Sigmoid colon (tissue), 7 donors: Measurements from ENCODE around the gene ITGB8. TPM values are rescaled to one million over a fixed set of nuclear protein-coding genes. Genes with fewer than 3 reads are reported as not detected.

ENCODE experiments used
- DNase-seq: peaks from one replicate; pipeline ENCODE4 v3.0.0-alpha.2; 2019
- H3K27ac ChIP-seq, 4 donors: fragments of 200-600 bp; sonication (generic); one replicate each; pipeline ENCODE4 v1.5.1; 2016 to 2019; ENCODE audit warnings: mild to moderate bottlenecking in 1 of 4
- H3K27me3 ChIP-seq, 3 donors: fragments of 200-600 bp; sonication (generic); one replicate each; pipeline ENCODE4 v1.5.1; 2019; ENCODE audit warnings: mild to moderate bottlenecking in 1 of 3
- H3K36me3 ChIP-seq, 4 donors: fragments of 200-600 bp; sonication (generic); one replicate each; pipeline ENCODE4 v1.5.1; 2016 to 2019
- H3K4me1 ChIP-seq, 4 donors: fragments of 200-600 bp; sonication (generic); one replicate each; pipeline ENCODE4 v1.5.1; 2017 to 2019
- H3K4me3 ChIP-seq, 4 donors: fragments of 200-600 bp; sonication (generic); one replicate each; pipeline ENCODE4 v1.5.1; 2017 to 2019; ENCODE audit warnings: mild to moderate bottlenecking in 2 of 4, moderate library complexity in 1 of 4
- H3K9me3 ChIP-seq, 4 donors: fragments of 200-600 bp in 3 of 4; sonication (generic) in 3 of 4; one replicate each; pipeline versions ENCODE4 v1.5.1 to v1.6.1; 2013 to 2019
- CTCF ChIP-seq, 4 experiments: fragments of 450-650 bp in 3 of 4; fragments of 200-600 bp in 1 of 4; IDR thresholded peaks; one replicate each; pipeline ENCODE4 v1.5.1; 2016 to 2019; ENCODE audit warnings: antibody characterized with exemption in 4 of 4, mild to moderate bottlenecking in 3 of 4, moderate library complexity in 2 of 4
- EP300 ChIP-seq, 4 donors: sonication (generic); formaldehyde crosslinking; IDR thresholded peaks; one replicate each; pipeline ENCODE4 v1.6.1; 2017; ENCODE audit warnings: antibody characterized with exemption in 4 of 4
- POLR2A ChIP-seq, 2 donors: fragments of 450-650 bp; IDR thresholded peaks; one replicate each; pipeline ENCODE4 v1.6.1; 2016; ENCODE audit warnings: antibody characterized with exemption in 2 of 2, mild to moderate bottlenecking in 2 of 2, moderate library complexity in 2 of 2
- POLR2AphosphoS5 ChIP-seq, 4 donors: sonication (generic); formaldehyde crosslinking; IDR thresholded peaks; one replicate each; pipeline ENCODE4 v1.6.1; 2017; ENCODE audit warnings: antibody characterized with exemption in 4 of 4
- WGBS, 2 donors: extraction: QIAGEN DNeasy Blood & Tissue Kit; methylation state at CpG; one replicate each; pipeline ENCODE4 v1.1.7; 2013; 5-methylcytosine and 5-hydroxymethylcytosine counted together
- intact Hi-C: fragments of 100-400 bp; cut with DNase I; formaldehyde crosslinking; loops from one replicate; pipeline ENCODE4 v1.15.1; 2023
- polyA plus RNA-seq, 3 donors: library from polyadenylated mRNA; stranded (reverse); fragments of 200-250 nt; gene quantifications; one replicate each; pipeline ENCODE4 v1.2.3, GENCODE V29; 2013
- total RNA-seq, 4 donors: library from RNA; depleted of rRNA; stranded (reverse); fragments of >200 nt; gene quantifications; one replicate each; pipeline ENCODE4 v1.1.0, GENCODE V29; 2016
- donor health status: healthy with polysubstance abuse.
- donor health status: Bipolar disorder and iron deficiency.
- donor health status: healthy.

ITGB8 gene
- total and polyA plus RNA-seq, 7 donors: 0.23 to 22.4 (median 9.0) TPM

DNA sequence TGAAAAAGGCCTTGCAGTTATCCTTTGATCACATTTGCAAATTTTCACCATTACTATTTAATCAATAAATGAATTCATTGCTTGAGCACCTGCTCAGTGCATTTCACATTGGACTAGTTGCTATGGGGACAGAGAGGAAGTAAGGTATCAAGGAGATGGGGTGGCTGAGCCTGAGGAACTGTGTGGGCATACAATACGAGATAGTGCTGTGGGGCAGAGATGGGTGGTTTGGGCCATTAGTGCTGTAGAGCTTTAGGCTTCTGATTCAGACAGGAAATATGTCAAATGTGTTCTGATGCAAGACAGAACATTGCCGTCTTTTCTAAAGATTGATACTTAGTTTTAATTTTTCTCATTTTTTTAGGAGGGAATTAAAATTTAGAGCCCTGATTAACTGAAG, 13.2 kb downstream of the ITGB8 start:
- H3K9me3 ChIP-seq: no peaks in the 10 kb centered on the region
- no peak overlapping the region for H3K4me3 ChIP-seq
- TF ChIP-seq POLR2A (IDR thresholded peaks at IDR 0.05) (no peak), CTCF (IDR thresholded peaks at IDR 0.05) (no peak), EP300 (IDR thresholded peaks at IDR 0.05) (no peak), POLR2AphosphoS5 (IDR thresholded peaks at IDR 0.05) (no peak)
- H3K36me3 ChIP-seq: no peaks in the 10 kb centered on the region
- H3K27ac ChIP-seq: no peak overlapping the region
- 56 to 68% methylated on average over 2 of the region's 2 CpGs for WGBS, 2 donors
- no peaks in the 10 kb centered on the region for H3K27me3 ChIP-seq
- intact Hi-C loops: no loop called here
- no peaks in the 10 kb centered on the region for H3K4me1 ChIP-seq
- DNase-seq: no peak

DNA sequence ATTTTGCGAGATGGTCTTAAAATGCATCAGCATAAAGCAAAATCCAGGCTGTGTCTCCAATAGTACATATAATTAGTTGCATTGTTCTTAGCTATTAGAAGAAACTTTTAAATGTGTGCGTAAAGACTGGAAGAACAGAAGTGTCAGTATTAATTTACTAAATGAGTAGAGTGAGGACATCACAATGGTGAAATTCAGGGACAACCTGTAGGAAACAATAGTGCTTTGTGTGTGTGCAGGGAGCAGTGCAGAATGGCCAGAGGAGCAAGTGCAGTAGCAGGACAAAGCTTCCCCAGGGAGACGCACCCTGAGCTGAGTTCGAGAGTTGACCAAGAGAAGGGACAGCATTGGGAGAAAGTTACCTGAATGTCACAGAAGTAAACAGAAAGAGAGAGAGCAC, 13.7 kb downstream of the ITGB8 start:
- H3K4me3 ChIP-seq: no peak overlapping the region
- H3K36me3 ChIP-seq: no peaks in the 10 kb centered on the region
- intact Hi-C loops: no loop called here
- no peaks in the 10 kb centered on the region for H3K27me3 ChIP-seq
- H3K27ac ChIP-seq: no peak overlapping the region
- H3K4me1 ChIP-seq: no peaks in the 10 kb centered on the region
- TF ChIP-seq POLR2A (IDR thresholded peaks at IDR 0.05) (no peak), POLR2AphosphoS5 (IDR thresholded peaks at IDR 0.05) (no peak), EP300 (IDR thresholded peaks at IDR 0.05) (no peak), CTCF (IDR thresholded peaks at IDR 0.05) (no peak)
- 97% methylated on average over 4 of the region's 4 CpGs for WGBS, 2 donors
- H3K9me3 ChIP-seq: no peaks in the 10 kb centered on the region
- DNase-seq: no peak

DNA sequence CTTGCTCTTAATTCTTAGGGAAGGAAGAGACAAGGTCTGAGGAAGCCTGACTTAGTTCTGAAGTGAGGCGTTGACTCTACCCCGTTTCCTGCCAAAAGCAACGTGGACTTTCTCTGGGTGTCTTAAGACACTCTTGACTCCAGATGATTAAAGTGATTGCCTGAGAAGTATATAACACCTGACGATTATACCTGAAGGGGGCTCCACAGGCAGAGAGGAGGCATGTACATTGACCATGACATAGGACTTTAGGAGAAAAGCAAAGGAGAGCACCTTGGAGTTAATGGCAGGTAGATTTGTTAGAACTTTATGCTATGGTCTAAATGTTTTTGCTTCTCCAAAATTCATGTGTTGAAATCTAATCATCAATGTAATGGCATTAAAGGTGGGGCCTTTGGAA, 15.9 kb downstream of the ITGB8 start:
- no peak for DNase-seq
- no peaks in the 10 kb centered on the region for H3K9me3 ChIP-seq
- intact Hi-C loops: no loop called here
- 90 to 95% methylated on average over 4 of the region's 4 CpGs for WGBS, 2 donors
- TF ChIP-seq CTCF (IDR thresholded peaks at IDR 0.05): no peak
- TF ChIP-seq POLR2AphosphoS5 (IDR thresholded peaks at IDR 0.05): no peak
- no peak for TF ChIP-seq POLR2A (IDR thresholded peaks at IDR 0.05)
- no peak for TF ChIP-seq EP300 (IDR thresholded peaks at IDR 0.05)
- no peak overlapping the region for H3K4me3 ChIP-seq
- H3K36me3 ChIP-seq: no peaks in the 10 kb centered on the region
- H3K27ac ChIP-seq: no peak overlapping the region
- H3K27me3 ChIP-seq: no peaks in the 10 kb centered on the region
- peaks cover 0 to 18% (median 12%) of the 10 kb centered on the region in 4 donors for H3K4me1 ChIP-seq

DNA sequence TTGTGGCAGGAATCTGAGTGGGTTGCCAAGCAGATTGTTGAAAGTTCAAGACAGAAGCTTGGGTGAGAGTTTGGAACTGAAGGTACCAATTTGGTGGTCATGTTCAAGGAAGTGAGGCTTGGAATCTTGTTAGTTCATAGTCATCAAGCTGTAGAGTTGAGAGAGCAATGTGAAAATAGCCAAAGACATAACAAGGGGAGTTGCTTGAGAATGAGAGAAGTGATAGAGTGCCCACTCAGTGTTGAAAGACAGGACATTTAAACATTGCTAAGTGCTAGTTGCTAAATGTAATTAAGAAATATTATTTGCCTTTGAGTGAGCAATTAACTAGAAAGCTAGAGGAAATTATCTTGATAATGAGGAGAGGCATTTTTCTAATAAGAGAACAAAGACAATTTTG, 17.0 kb downstream of the ITGB8 start:
- peaks cover 0 to 29% (median 21%) of the 10 kb centered on the region in 4 donors for H3K4me1 ChIP-seq
- H3K4me3 ChIP-seq: no peak overlapping the region
- no peaks in the 10 kb centered on the region for H3K36me3 ChIP-seq
- H3K27me3 ChIP-seq: no peaks in the 10 kb centered on the region
- no peak overlapping the region for H3K27ac ChIP-seq
- no peaks in the 10 kb centered on the region for H3K9me3 ChIP-seq
- DNase-seq: no peak
- intact Hi-C loops: no loop called here
- TF ChIP-seq EP300 (IDR thresholded peaks at IDR 0.05) (no peak), POLR2AphosphoS5 (IDR thresholded peaks at IDR 0.05) (no peak), POLR2A (IDR thresholded peaks at IDR 0.05) (no peak), CTCF (IDR thresholded peaks at IDR 0.05) (no peak)

DNA sequence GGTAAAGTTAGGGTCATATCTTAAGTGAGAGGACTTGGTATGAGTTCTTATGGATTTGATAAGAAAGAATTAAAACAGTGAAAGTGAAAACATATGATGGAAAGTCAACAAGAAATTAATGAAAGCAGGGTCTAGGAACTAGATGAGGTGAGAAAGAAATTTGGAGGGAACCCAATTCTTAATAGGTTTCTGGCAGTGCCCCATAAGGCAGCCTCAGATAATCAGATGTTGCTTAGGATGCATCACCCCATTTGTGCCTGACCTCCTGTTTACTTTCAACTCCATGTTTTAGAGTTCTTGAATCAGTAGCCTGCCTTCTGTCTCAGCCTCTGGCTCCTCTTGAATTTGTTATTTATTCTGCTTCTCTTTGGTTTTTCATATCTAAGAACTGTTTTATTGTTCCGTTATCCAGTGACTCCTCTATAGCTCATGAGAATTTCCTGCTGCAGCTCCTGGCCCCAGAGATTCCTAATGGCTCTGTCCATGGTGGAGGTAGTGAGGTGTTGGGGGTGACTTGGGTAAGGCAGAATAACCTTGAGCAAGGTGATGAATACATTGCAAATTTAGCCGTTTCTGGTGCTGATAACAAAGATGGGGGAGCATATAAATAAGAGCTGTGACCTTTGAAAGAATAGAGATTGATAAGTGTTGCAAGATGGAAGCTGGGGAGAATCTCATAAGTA, 17.6 kb downstream of the ITGB8 start:
- WGBS, 2 donors: 95% methylated on average over 2 of the region's 2 CpGs
- H3K27me3 ChIP-seq: no peaks in the 10 kb centered on the region
- H3K4me3 ChIP-seq: no peak overlapping the region
- H3K9me3 ChIP-seq: no peaks in the 10 kb centered on the region
- intact Hi-C loops: no loop called here
- no peak overlapping the region for H3K27ac ChIP-seq
- peaks cover 0 to 31% (median 23%) of the 10 kb centered on the region in 4 donors for H3K4me1 ChIP-seq
- H3K36me3 ChIP-seq: no peaks in the 10 kb centered on the region
- no peak for DNase-seq
- no peak for TF ChIP-seq POLR2A (IDR thresholded peaks at IDR 0.05)
